Kidney (tissue), 14 donors: Measurements from ENCODE around the gene ATP1B3. TPM values are rescaled to one million over a fixed set of nuclear protein-coding genes. Genes with fewer than 3 reads are reported as not detected.

ENCODE experiments used
- DNase-seq, 5 donors: peaks; one replicate each; pipeline ENCODE4 v3.0.0-alpha.2; 2013 to 2020
- FAIRE-seq: peaks from 2 replicates; lab custom pipeline; 2012; peaks lifted over from hg19 to GRCh38; lab: Jason Lieb, UNC
- H3K27ac ChIP-seq, 2 donors: one replicate each; pipeline ENCODE4 v1.7.0; 2013; ENCODE audit warnings: low read depth in 2 of 2, low read length in 2 of 2, inconsistent platforms in 1 of 2
- H3K27me3 ChIP-seq: one replicate; pipeline ENCODE4 v1.7.1; 2013; ENCODE audit warnings: low read length, inconsistent platforms; ENCODE audit not compliant: control insufficient read depth, insufficient read depth
- H3K36me3 ChIP-seq, 3 donors: one replicate each; pipeline versions ENCODE4 v1.7.0 to v1.7.1; 2013; ENCODE audit warnings: low read length in 3 of 3, control low read depth in 1 of 3, inconsistent platforms in 1 of 3; ENCODE audit not compliant: insufficient read depth in 3 of 3, control insufficient read depth in 2 of 3
- H3K4me1 ChIP-seq, 3 donors: one replicate each; pipeline versions ENCODE4 v1.7.0 to v1.7.1; 2013; ENCODE audit warnings: low read length in 3 of 3, inconsistent platforms in 1 of 3, low read depth in 1 of 3; ENCODE audit not compliant: control insufficient read depth in 2 of 3, insufficient read depth in 2 of 3
- H3K4me3 ChIP-seq, 3 donors: one replicate each; pipeline versions ENCODE4 v1.7.0 to v1.8.1; 2013; ENCODE audit warnings: low read length in 3 of 3, control low read depth in 1 of 3, inconsistent platforms in 1 of 3
- H3K9ac ChIP-seq, 3 donors: one replicate each; pipeline versions ENCODE4 v1.7.0 to v1.7.1; 2013; ENCODE audit warnings: low read length in 3 of 3, control low read depth in 1 of 3, inconsistent platforms in 1 of 3
- H3K9me3 ChIP-seq, 3 donors: one replicate each; pipeline versions ENCODE4 v1.7.0 to v1.7.1; 2013; ENCODE audit warnings: low read length in 3 of 3, control low read depth in 1 of 3, inconsistent platforms in 1 of 3; ENCODE audit not compliant: control insufficient read depth in 2 of 3, insufficient read depth in 1 of 3
- CTCF ChIP-seq: IDR thresholded peaks from 3 replicates; pipeline ENCODE4 v1.5.1; 2012; ENCODE audit warnings: mild to moderate bottlenecking, moderate library complexity, borderline replicate concordance; ENCODE audit not compliant: insufficient read depth; ENCODE audit errors: extremely low read depth
- intact Hi-C: fragments of 100-400 bp; cut with DNase I; formaldehyde crosslinking; loops from one replicate; pipeline ENCODE4 v1.11.1; 2022
- polyA plus RNA-seq: library from polyadenylated mRNA; stranded (reverse); fragments of 350-450 nt; fragmentation: Illumina TruSeq; extraction: RNeasy Lipid Tissue Mini Kit (QIAGEN cat#74804); gene quantifications from one replicate; pipeline ENCODE4 v1.2.3, GENCODE V29; 2014; ENCODE audit warnings: low read depth, low replicate concordance; ENCODE audit not compliant: insufficient read depth
- total RNA-seq: library from RNA; stranded (reverse); fragmentation: NEBNext Ultra II Directional; extraction: Animal tissue kit (Norgen Biotek cat#: 25700); gene quantifications from one replicate; pipeline ENCODE4 v1.2.1, GENCODE V29; 2021
- donor health status: control.
- donor health status: control.
- donor health status: control.
- donor health status: control.
- donor health status: control.
- donor health status: DM: yes; HTN: yes; CAD: no.
- donor health status: Normal renal cell carcinoma (clear cell type).

ATP1B3 gene
- total and polyA plus RNA-seq, 2 donors from 2014 or later, result 110 to 195 TPM

GRCh38 chr3:141914311-141914710 lies 37.9 kb downstream of the ATP1B3 start:
- no peak overlapping the region for H3K27ac ChIP-seq
- no peaks in the 10 kb centered on the region for H3K27me3 ChIP-seq
- TF ChIP-seq CTCF, result no peak
- H3K9ac ChIP-seq, result no peak overlapping the region
- H3K4me1 ChIP-seq, result no peaks in the 10 kb centered on the region
- no peaks in the 10 kb centered on the region for H3K9me3 ChIP-seq
- FAIRE-seq (no peak), DNase-seq (peak in 2 of 5 donors; percentile 18 to 25)
- no peak overlapping the region for H3K4me3 ChIP-seq
- peaks cover 0 to 7% (median 6%) of the 10 kb centered on the region in 3 donors for H3K36me3 ChIP-seq
- intact Hi-C loops, result no loop called here

- H3K27me3 ChIP-seq, result no peaks in the 10 kb centered on the region
- FAIRE-seq (no peak), DNase-seq (no peak)
- H3K4me1 ChIP-seq, result no peaks in the 10 kb centered on the region
- peaks cover 0 to 6% (median 5%) of the 10 kb centered on the region in 3 donors for H3K36me3 ChIP-seq
- no peak overlapping the region for H3K9ac ChIP-seq
- H3K4me3 ChIP-seq, result no peak overlapping the region
- H3K27ac ChIP-seq, result no peak overlapping the region
- H3K9me3 ChIP-seq, result no peaks in the 10 kb centered on the region
- TF ChIP-seq CTCF, result no peak
- intact Hi-C loops, result no loop called here
These were observed 38.6 kb downstream of the ATP1B3 start for GRCh38 chr3:141915016-141915415.

- no peak for TF ChIP-seq CTCF
- no peak overlapping the region for H3K27ac ChIP-seq
- H3K27me3 ChIP-seq, result no peaks in the 10 kb centered on the region
- H3K4me3 ChIP-seq, result no peak overlapping the region
- intact Hi-C loops, result no loop called here
- no peaks in the 10 kb centered on the region for H3K4me1 ChIP-seq
- peaks cover 0 to 6% (median 5%) of the 10 kb centered on the region in 3 donors for H3K36me3 ChIP-seq
- DNase-seq, result peak in 2 of 5 donors; percentile 16 to 62
- no peak overlapping the region for H3K9ac ChIP-seq
- H3K9me3 ChIP-seq, result no peaks in the 10 kb centered on the region
- no peak for FAIRE-seq
These were observed 39.3 kb downstream of the ATP1B3 start for GRCh38 chr3:141915766-141916165.

- Histone ChIP-seq H3K4me1 (no peaks in the 10 kb centered on the region), H3K27ac (no peak overlapping the region), H3K9ac (no peak overlapping the region), H3K4me3 (no peak overlapping the region), H3K27me3 (no peaks in the 10 kb centered on the region), H3K36me3 (peaks cover 0 to 6% (median 3%) of the 10 kb centered on the region in 3 donors), H3K9me3 (no peaks in the 10 kb centered on the region)
- FAIRE-seq, result no peak
- DNase-seq, result no peak
- intact Hi-C loops, result no loop called here
- TF ChIP-seq CTCF, result no peak
These were observed 44.3 kb downstream of the ATP1B3 start for GRCh38 chr3:141920701-141921100.
